Activated T-cell treated with anti-CD3 and anti-CD28 coated beads for 24 hours (primary cell): ENCODE results near the gene S100A12.

ENCODE experiments used
- DNase-seq: peaks from one replicate; pipeline ENCODE4 v3.0.0-alpha.2; 2020; ENCODE audit warnings: low read depth

Gene S100A12

GRCh38 chr1:153368495-153368894 lies 6.9 kb downstream of the S100A12 start:
- no peak for DNase-seq

GRCh38 chr1:153367090-153367489 lies 8.3 kb downstream of the S100A12 start:
- DNase-seq, result no peak

- DNase-seq, result no peak
Measured at GRCh38 chr1:153366261-153366660, 9.2 kb downstream of the S100A12 start.

- DNase-seq, result no peak
Measured at GRCh38 chr1:153365696-153366095, 9.7 kb downstream of the S100A12 start.

GRCh38 chr1:153364766-153365666 lies 10.4 kb downstream of the S100A12 start:
- DNase-seq, result no peak

GRCh38 chr1:153364156-153364555 lies 11.3 kb downstream of the S100A12 start:
- no peak for DNase-seq

GRCh38 chr1:153363641-153364040 lies 11.8 kb downstream of the S100A12 start:
- DNase-seq, result no peak

GRCh38 chr1:153362187-153362775 lies 13.1 kb downstream of the S100A12 start:
- DNase-seq, result no peak

- no peak for DNase-seq
Measured at GRCh38 chr1:153361480-153362109, 13.8 kb downstream of the S100A12 start.

- DNase-seq, result no peak
Measured at GRCh38 chr1:153360592-153361479, 14.6 kb downstream of the S100A12 start.

- no peak for DNase-seq
Measured at GRCh38 chr1:153360190-153360589, 15.2 kb downstream of the S100A12 start.

- DNase-seq, result no peak
Measured at GRCh38 chr1:153359241-153359640, 16.2 kb downstream of the S100A12 start.

- DNase-seq, result no peak
Measured at GRCh38 chr1:153358691-153358975, 16.8 kb downstream of the S100A12 start.

- no peak for DNase-seq
Measured at GRCh38 chr1:153357853-153358690, 17.3 kb downstream of the S100A12 start, which contains the start of gene S100A9. S100A9 (plus strand) TSS chr1:153357854; CDS start chr1:153358284, 430 bp downstream.

- no peak for DNase-seq
Measured at GRCh38 chr1:153357076-153357852, 18.2 kb downstream of the S100A12 start.

GRCh38 chr1:153356392-153357075 lies 18.9 kb downstream of the S100A12 start:
- no peak for DNase-seq

- DNase-seq, result peak; percentile 27
Measured at GRCh38 chr1:153355445-153356071, 19.9 kb downstream of the S100A12 start.

GRCh38 chr1:153354515-153355193 lies 20.8 kb downstream of the S100A12 start:
- no peak for DNase-seq
